ENCODE data around the gene NPDC1.

Gene NPDC1

GRCh38 chr9:137035507-137035834 lies 10.5 kb downstream of the NPDC1 start (continued):
- TF ChIP-seq CSRNP3 (CRISPR knock-in tag; IDR thresholded peaks at IDR 0.05) (no peak), OSR1 (CRISPR knock-in tag; IDR thresholded peaks at IDR 0.05) (no peak), CSDC2 (CRISPR knock-in tag; IDR thresholded peaks at IDR 0.05) (no peak), ISL1 (CRISPR knock-in tag; IDR thresholded peaks at IDR 0.05) (no peak)

- TF ChIP-seq CSRNP3 (CRISPR knock-in tag; IDR thresholded peaks at IDR 0.05): no peak
- no peak for TF ChIP-seq ESRRG (CRISPR knock-in tag; IDR thresholded peaks at IDR 0.05)
- TF ChIP-seq POU6F1 (CRISPR knock-in tag; IDR thresholded peaks at IDR 0.05; ENCODE audit: borderline replicate concordance, low read depth): no peak
- no peak for TF ChIP-seq SNAI2 (CRISPR knock-in tag; IDR thresholded peaks at IDR 0.05)
- TF ChIP-seq RARB (CRISPR knock-in tag; IDR thresholded peaks at IDR 0.05): no peak
- TF ChIP-seq ZC3H10 (CRISPR knock-in tag; IDR thresholded peaks at IDR 0.05): no peak
- TF ChIP-seq CSDC2 (CRISPR knock-in tag; IDR thresholded peaks at IDR 0.05): no peak
- no peak for TF ChIP-seq ZNF8 (CRISPR knock-in tag; IDR thresholded peaks at IDR 0.05)
- no peak for TF ChIP-seq BACH2 (CRISPR knock-in tag; IDR thresholded peaks at IDR 0.05; ENCODE audit: borderline replicate concordance)
- TF ChIP-seq PATZ1 (CRISPR knock-in tag; IDR thresholded peaks at IDR 0.05; ENCODE audit: borderline replicate concordance): no peak
- no peak for TF ChIP-seq PPARA (CRISPR knock-in tag; IDR thresholded peaks at IDR 0.05; ENCODE audit: borderline replicate concordance)
- TF ChIP-seq ZNF70 (CRISPR knock-in tag; IDR thresholded peaks at IDR 0.05): no peak
- TF ChIP-seq CREB5 (CRISPR knock-in tag; IDR thresholded peaks at IDR 0.05; ENCODE audit: low read depth): no peak
Observed at GRCh38 chr9:137034709-137035506, 11.1 kb downstream of the NPDC1 start.

GRCh38 chr9:137034039-137034708 lies 11.8 kb downstream of the NPDC1 start:
- no peak for ATAC-seq

More at GRCh38 chr9:137034709-137035506, 11.1 kb downstream of the NPDC1 start:
- ATAC-seq: peak; percentile 97

More at GRCh38 chr9:137034039-137034708, 11.8 kb downstream of the NPDC1 start:
- no peak for TF ChIP-seq ZNF565 (CRISPR knock-in tag; conservative IDR thresholded peaks at IDR 0.05; ENCODE audit: low read depth)
- TF ChIP-seq ESRRG (CRISPR knock-in tag; IDR thresholded peaks at IDR 0.05): no peak
- TF ChIP-seq OSR1 (CRISPR knock-in tag; IDR thresholded peaks at IDR 0.05): no peak
- no peak for TF ChIP-seq TCF4 (CRISPR knock-in tag; IDR thresholded peaks at IDR 0.05; ENCODE audit: borderline replicate concordance)
- TF ChIP-seq CREB5 (CRISPR knock-in tag; IDR thresholded peaks at IDR 0.05; ENCODE audit: low read depth): no peak
- TF ChIP-seq CSRNP3 (CRISPR knock-in tag; IDR thresholded peaks at IDR 0.05): no peak
- no peak for TF ChIP-seq ZNF8 (CRISPR knock-in tag; IDR thresholded peaks at IDR 0.05)
- no peak for TF ChIP-seq PATZ1 (CRISPR knock-in tag; IDR thresholded peaks at IDR 0.05; ENCODE audit: borderline replicate concordance)
- no peak for TF ChIP-seq GLIS3 (CRISPR knock-in tag; IDR thresholded peaks at IDR 0.05)
- no peak for TF ChIP-seq ZFP3 (CRISPR knock-in tag; IDR thresholded peaks at IDR 0.05)
- no peak for TF ChIP-seq RARB (CRISPR knock-in tag; IDR thresholded peaks at IDR 0.05)
- no peak for TF ChIP-seq ZNF70 (CRISPR knock-in tag; IDR thresholded peaks at IDR 0.05)

Data from SK-N-SH treated with all-trans-retinoic acid at 6 μM for 48 hours (cell line).